GM18868 (cell line): Measurements from ENCODE around the gene FOXR1.
A peak's percentile ranks its signal among the peaks of the same experiment; 100 is the strongest.

Source experiments
- ATAC-seq: cut with Tn5 transposase; IDR thresholded peaks from one replicate; pipeline ENCODE4 v1.9.1; 2021; ENCODE audit warnings: mild to moderate bottlenecking, moderate library complexity; ENCODE audit not compliant: unreplicated experiment

Gene FOXR1, protein sequence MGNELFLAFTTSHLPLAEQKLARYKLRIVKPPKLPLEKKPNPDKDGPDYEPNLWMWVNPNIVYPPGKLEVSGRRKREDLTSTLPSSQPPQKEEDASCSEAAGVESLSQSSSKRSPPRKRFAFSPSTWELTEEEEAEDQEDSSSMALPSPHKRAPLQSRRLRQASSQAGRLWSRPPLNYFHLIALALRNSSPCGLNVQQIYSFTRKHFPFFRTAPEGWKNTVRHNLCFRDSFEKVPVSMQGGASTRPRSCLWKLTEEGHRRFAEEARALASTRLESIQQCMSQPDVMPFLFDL

DNA sequence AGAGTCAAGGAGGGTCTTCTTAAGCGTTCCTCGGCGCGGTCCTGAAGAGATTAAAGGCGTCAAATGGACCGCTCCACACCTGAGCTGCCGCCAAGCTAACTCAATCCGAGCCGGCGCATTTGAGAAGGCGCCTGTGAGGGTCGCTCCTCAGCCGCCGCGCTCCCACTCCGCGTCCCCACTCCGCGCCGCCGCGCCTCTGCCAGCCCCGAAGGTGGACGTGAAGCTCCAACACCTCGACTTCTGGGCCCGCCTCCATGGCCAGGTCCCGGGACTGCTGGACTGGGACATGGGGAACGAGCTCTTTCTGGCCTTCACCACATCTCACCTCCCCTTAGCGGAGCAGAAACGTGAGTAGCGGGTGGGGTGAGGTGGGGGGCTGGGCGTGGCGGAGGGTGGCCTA is at the start of gene FOXR1:
Gene FOXR1, plus strand, starts transcription at position 116 of the 400 bp plus-strand sequence. Its CDS starts 171 bp downstream, at position 287.
- ATAC-seq = no peak

GRCh38 chr11:118921929-118922744 is 49.4 kb upstream of the FOXR1 start:
- no peak for ATAC-seq

- ATAC-seq = no peak
These were observed 48.6 kb upstream of the FOXR1 start for GRCh38 chr11:118922745-118923627.

DNA sequence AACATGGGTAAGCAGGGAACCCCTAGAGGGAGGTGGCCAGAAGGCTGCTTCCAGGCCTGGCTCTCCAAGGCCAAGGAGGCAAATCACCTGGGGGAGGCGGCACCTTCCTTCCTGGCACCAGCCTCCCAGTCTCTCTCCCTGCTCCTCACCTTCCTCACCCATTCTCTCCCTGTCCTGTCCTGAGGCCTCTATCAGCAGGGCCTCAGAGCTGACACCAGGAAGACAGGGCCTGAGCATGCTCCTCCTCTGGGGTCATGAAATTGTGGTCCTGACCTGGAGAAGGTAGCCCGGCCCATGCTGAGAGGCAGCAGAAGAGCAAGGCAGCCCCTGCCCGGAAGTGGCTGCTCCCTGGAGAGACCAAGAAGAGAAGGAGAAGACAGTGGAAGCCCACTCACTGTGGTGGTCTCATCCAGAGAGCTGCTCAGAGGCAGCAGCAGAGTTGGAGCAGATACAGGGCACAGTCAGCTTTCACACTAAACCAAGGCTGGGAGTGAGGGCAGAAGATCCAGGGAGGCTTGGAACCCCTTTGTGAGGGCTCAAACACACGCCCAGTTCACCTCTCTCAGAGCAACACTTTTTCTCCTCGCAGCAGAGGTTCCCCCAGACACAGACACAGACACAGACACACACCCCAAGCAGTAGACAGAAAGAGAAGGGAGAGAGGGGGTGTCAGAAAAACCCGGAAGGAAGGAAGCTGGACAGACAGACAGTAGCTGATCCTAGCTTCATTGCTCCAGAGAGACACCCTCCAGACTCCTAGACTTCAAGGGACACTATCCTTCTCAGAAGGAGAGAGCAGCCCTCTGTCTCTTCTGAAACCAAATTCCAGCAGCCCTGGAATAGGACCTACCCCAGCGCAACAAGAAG is 47.6 kb upstream of the FOXR1 start:
- ATAC-seq = no peak

- no peak for ATAC-seq
These were observed 46.7 kb upstream of the FOXR1 start for GRCh38 chr11:118924591-118925585.

GRCh38 chr11:118927554-118928100 is 43.9 kb upstream of the FOXR1 start:
- no peak for ATAC-seq

DNA sequence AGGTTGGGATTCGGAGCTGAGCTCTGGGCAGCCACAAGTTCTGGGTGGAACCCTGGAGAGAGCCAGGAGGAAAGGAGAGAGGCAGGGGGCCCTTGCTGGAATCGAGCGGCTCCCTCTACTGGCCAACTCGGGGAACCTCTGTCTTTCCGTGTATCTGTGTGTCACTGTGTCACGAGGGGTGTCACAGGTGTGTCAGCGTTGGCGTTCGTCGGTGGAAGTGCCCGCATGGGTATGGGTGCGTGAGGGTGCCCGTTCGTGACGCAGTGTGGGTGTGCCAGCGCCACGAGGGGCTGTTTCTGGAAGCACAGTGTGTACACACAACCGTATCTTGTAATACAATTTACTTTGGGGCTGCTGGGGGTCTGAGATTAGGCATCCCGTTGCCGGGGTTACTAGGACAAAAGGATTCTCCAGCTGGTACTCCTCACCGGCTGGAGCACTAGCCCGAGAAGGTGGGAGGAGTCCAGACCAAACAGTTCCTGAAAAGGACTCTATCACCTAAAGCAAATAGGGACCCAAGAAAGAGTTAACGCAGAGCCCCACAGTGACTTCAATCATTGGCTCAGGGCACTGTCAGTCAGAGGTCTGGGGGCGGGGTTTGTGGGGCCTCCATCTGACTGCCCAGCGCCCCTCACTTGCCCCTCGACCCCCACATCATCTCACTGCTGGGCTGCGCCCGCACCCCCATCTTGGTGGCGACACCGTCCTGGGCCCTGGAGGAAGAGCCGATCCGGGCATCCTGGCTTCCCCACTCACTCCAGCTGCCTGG is 43.3 kb upstream of the FOXR1 start:
- ATAC-seq = peak; percentile 44

GRCh38 chr11:118928870-118929500 is 42.6 kb upstream of the FOXR1 start:
- ATAC-seq = no peak

DNA sequence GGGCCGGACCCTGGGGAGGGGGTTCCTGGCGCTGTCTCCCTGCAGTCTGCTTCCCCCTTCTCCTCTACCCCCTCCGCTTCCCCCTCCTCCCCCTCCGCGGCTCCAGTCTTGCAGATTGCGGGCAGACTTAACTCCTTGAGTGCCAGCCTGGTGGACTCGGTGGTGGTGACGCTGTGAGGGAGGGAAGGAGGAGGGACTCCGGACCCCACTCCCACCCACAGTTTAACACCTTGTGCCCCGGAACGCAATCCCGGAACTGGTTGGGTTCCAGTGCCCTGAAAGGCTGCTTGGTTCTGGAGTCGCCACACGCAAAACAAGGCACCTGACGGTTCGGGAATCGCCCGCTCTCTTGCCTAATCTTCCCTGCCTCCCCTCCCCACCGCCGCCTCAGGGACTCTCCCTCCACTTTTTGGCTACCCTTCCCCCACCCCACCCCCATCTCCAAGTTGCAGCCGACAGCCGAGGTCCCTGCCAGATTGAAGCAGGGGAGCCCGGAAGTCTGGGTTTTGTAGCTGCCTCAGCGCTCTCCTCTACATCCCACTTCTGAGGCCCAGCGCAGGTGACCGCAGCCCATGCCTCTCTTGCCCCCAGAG is 42.0 kb upstream of the FOXR1 start:
- no peak for ATAC-seq

DNA sequence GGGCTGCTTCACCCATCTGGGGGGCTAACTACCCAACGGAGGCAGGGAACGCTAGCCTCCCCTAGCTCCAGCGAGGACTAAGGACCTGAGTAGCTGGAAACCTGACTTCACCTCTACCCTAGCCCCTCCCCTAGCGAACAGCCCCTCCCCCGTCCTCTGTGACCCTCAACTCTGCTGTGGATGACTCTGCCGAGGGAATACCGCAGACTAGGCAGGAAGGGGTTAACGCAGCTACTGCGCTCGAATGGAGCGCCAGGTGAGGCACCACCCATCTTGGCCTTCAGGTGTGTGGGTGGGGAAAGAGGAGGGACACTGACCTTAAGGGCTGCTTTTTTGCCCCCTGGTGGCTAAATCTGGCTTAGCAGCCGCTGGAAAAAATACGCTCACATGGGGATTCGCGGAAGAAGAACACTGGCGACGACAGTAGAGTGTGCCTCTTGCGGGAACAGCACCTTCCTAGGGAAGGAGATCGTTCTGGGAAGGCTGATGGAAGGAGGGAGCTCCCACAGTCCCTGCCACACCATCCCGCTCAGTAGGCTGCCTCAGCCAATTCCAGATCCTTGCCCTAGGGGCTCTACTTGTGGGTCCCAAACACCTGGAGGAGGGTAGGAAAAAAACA is 41.4 kb upstream of the FOXR1 start:
- no peak for ATAC-seq

DNA sequence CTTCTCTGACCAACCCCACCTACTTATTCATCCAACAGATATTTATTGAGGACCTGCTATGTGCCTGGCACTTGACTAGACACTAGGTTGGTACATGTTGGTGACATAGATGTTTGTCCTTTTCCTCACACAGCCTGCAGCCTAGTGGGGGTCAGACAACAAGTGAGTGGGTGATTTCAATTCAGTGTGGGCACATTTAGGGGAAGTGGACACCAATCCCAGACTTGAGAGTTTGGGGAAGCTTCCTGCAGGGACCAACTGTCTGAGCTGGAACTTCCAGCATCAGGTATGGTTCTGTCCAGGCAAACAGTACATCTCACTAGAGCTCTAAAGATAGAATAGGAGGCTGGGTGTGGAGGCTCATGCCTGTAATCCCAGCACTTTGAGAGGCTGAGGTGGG is 40.0 kb upstream of the FOXR1 start:
- ATAC-seq = no peak

DNA sequence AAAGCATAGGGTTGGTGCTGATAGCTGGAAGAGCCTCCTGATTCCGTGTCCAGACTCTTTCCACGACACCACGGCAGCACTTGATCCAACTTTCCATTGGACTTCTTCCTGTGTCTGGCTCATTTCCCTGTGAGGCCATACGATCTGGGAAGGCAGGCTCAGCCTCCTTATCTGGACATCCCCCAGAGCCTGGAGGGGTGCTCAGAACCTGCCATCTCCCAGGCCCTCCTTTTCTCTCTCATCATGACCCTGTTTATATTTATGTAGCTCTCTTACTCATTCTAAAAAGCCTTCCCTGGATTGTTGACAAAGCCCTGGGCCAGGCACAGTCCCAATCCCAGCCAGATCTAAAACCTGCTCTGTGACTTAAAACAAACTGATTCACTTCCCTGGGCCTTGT is 38.1 kb upstream of the FOXR1 start:
- ATAC-seq = no peak

GRCh38 chr11:118935376-118935775 is 36.2 kb upstream of the FOXR1 start:
- no peak for ATAC-seq

GRCh38 chr11:118938491-118939403 is 32.8 kb upstream of the FOXR1 start:
- ATAC-seq = no peak

GRCh38 chr11:118939404-118939915 is 32.1 kb upstream of the FOXR1 start:
- no peak for ATAC-seq
